Endodermal cell (in vitro differentiated cells): ENCODE data around the gene CNNM1. TPM values are rescaled to one million over a fixed set of nuclear protein-coding genes. Genes with fewer than 3 reads are reported as not detected.

ENCODE experiments used
- DNase-seq: peaks from one replicate; pipeline ENCODE4 v3.0.0-alpha.2; 2017
- H3K27ac ChIP-seq: 2 replicates; pipeline ENCODE4 v1.5.1; 2013; ENCODE audit warnings: mild to moderate bottlenecking, low read depth, low read length, moderate library complexity
- H3K27me3 ChIP-seq: 2 replicates; pipeline ENCODE4 v1.6.1; 2013; ENCODE audit warnings: mild to moderate bottlenecking, low read length, moderate library complexity; ENCODE audit not compliant: insufficient read depth, control insufficient read depth, poor library complexity, severe bottlenecking
- H3K36me3 ChIP-seq: 2 replicates; pipeline ENCODE4 v1.7.0; 2013; ENCODE audit warnings: mild to moderate bottlenecking, low read length, moderate library complexity; ENCODE audit not compliant: control insufficient read depth, insufficient read depth
- H3K4me1 ChIP-seq: one replicate; pipeline ENCODE4 v1.7.0; 2013; ENCODE audit warnings: low read length; ENCODE audit not compliant: control insufficient read depth, insufficient read depth
- H3K4me3 ChIP-seq: 2 replicates; pipeline ENCODE4 v1.5.1; 2013; ENCODE audit warnings: mild to moderate bottlenecking, low read length, moderate library complexity
- H3K9ac ChIP-seq: 2 replicates; pipeline ENCODE4 v1.6.1; 2013; ENCODE audit warnings: mild to moderate bottlenecking, low read length, moderate library complexity; ENCODE audit not compliant: poor library complexity, severe bottlenecking; ENCODE audit errors: extremely low read depth
- H3K9me3 ChIP-seq: 2 replicates; pipeline ENCODE4 v1.6.1; 2013; ENCODE audit warnings: mild to moderate bottlenecking, low read length, moderate library complexity; ENCODE audit not compliant: control insufficient read depth
- H3K27ac Mint-ChIP-seq: 2 replicates; pipeline ENCODE4 v1.8.0; 2020; ENCODE audit warnings: mixed read lengths
- H3K27me3 Mint-ChIP-seq: 2 replicates; pipeline ENCODE4 v1.8.0; 2021; ENCODE audit warnings: mild to moderate bottlenecking, mixed read lengths; ENCODE audit not compliant: insufficient read depth
- H3K36me3 Mint-ChIP-seq: 2 replicates; pipeline ENCODE4 v1.8.0; 2020; ENCODE audit warnings: low read depth, mixed read lengths
- H3K4me1 Mint-ChIP-seq: 2 replicates; pipeline ENCODE4 v1.8.0; 2020; ENCODE audit warnings: mixed read lengths
- H3K4me3 Mint-ChIP-seq: 2 replicates; pipeline ENCODE4 v1.8.0; 2020; ENCODE audit warnings: mild to moderate bottlenecking, moderate library complexity, mixed read lengths
- H3K9me3 Mint-ChIP-seq: 2 replicates; pipeline ENCODE4 v1.8.0; 2020; ENCODE audit warnings: mild to moderate bottlenecking, mixed read lengths
- WGBS, 2 experiments: methylation state at CpG; one replicate each; pipeline versions ENCODE4 v1.1.5 to v1.1.7; 2013; ENCODE audit warnings: missing lambda C conversion rate in 2 of 2, mixed read lengths in 1 of 2; ENCODE audit not compliant: insufficient coverage in 1 of 2, insufficient read length in 1 of 2; 5-methylcytosine and 5-hydroxymethylcytosine counted together
- total RNA-seq, 2 donors: library from RNA; stranded (reverse); fragmentation: NEBNext Ultra II Directional in 1 of 2; extraction: Animal tissue kit (Norgen Biotek cat#: 25700) in 1 of 2; gene quantifications; 2 replicates in 1 of 2; 3 replicates in 1 of 2; pipeline ENCODE4 v1.2.1, GENCODE V29; 2021
- TF ChIP-seq, protein P1 (sequence below): fragments of 200-600 bp; sonication (generic); conservative IDR thresholded peaks from 2 replicates; pipeline ENCODE4 v1.5.0; 2021; ENCODE audit warnings: antibody characterized with exemption, mild to moderate bottlenecking

The CNNM1 gene
- total RNA-seq, 2 donors from 2014 or later, result 2.8 to 3.8 TPM

DNA sequence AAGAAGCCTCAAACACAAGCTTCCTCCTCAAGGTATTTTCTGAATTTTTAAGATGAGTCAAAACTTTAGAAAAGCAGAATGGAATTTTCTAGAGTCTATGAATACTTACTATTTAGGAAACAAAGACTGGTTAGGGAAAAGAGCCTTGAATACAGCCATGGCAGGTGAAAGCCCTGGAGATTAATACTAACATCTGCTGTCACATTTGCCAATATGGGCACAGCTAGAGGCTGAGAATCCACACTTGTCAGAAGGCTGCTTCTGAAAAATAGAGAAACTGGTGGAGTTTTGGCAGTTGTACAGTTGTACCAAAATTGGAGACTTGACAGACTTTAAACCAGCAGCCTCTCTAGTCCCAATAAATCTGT lies 24.3 kb upstream of the CNNM1 start:
- H3K4me1 Mint-ChIP-seq, result peaks cover 15% of the 10 kb centered on the region
- peaks cover 18% of the 10 kb centered on the region for H3K9me3 ChIP-seq

DNA sequence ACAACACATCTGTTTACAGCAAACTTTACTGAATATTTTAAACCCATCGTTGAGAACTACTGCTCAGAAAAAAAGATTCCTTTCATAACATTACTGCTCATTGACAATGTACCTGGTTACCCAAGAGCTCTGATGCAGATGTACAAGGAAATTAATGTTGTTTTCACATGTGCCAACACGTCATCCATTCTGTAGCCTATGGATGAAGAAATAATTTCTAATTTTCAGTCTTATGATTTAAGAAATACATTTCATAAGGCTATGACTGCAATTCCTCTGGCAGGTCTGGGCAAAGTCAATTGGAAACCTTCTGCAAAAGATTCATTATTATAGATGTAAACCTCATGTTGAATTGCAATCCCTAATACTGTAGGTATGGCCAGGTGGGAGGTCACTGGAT lies 16.7 kb upstream of the CNNM1 start:
- Histone ChIP-seq H3K27me3 (no peaks in the 10 kb centered on the region), H3K27ac (no peak overlapping the region), H3K36me3 (no peaks in the 10 kb centered on the region), H3K4me1 (no peaks in the 10 kb centered on the region), H3K9ac (no peak overlapping the region), H3K9me3 (peaks cover 36% of the 10 kb centered on the region), H3K4me3 (no peak overlapping the region)
- Mint-ChIP-seq H3K9me3 (peaks cover 24% of the 10 kb centered on the region), H3K27me3 (peaks cover 6% of the 10 kb centered on the region), H3K27ac (no peak overlapping the region), H3K4me3 (no peak overlapping the region), H3K4me1 (peaks cover 1% of the 10 kb centered on the region), H3K36me3 (no peaks in the 10 kb centered on the region)
- WGBS, 2 experiments, result 93 to 94% methylated on average over 2 of the region's 2 CpGs
- DNase-seq, result no peak
- TF ChIP-seq, protein P1, sequence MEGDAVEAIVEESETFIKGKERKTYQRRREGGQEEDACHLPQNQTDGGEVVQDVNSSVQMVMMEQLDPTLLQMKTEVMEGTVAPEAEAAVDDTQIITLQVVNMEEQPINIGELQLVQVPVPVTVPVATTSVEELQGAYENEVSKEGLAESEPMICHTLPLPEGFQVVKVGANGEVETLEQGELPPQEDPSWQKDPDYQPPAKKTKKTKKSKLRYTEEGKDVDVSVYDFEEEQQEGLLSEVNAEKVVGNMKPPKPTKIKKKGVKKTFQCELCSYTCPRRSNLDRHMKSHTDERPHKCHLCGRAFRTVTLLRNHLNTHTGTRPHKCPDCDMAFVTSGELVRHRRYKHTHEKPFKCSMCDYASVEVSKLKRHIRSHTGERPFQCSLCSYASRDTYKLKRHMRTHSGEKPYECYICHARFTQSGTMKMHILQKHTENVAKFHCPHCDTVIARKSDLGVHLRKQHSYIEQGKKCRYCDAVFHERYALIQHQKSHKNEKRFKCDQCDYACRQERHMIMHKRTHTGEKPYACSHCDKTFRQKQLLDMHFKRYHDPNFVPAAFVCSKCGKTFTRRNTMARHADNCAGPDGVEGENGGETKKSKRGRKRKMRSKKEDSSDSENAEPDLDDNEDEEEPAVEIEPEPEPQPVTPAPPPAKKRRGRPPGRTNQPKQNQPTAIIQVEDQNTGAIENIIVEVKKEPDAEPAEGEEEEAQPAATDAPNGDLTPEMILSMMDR, result no peak

More for the DNA sequence above, 24.3 kb upstream of the CNNM1 start:
- no peak overlapping the region for H3K9ac ChIP-seq
- no peak overlapping the region for H3K4me3 ChIP-seq
- H3K27me3 ChIP-seq, result no peaks in the 10 kb centered on the region
- H3K27ac ChIP-seq, result no peak overlapping the region
- peaks cover 3% of the 10 kb centered on the region for H3K4me1 ChIP-seq
- H3K27me3 Mint-ChIP-seq, result peaks cover 2% of the 10 kb centered on the region
- no peaks in the 10 kb centered on the region for H3K36me3 ChIP-seq
- H3K4me3 Mint-ChIP-seq, result no peak overlapping the region
- peaks cover 21% of the 10 kb centered on the region for H3K9me3 Mint-ChIP-seq
- no peaks in the 10 kb centered on the region for H3K36me3 Mint-ChIP-seq
- TF ChIP-seq, protein P1, result no peak
- DNase-seq, result no peak
- no peak overlapping the region for H3K27ac Mint-ChIP-seq

DNA sequence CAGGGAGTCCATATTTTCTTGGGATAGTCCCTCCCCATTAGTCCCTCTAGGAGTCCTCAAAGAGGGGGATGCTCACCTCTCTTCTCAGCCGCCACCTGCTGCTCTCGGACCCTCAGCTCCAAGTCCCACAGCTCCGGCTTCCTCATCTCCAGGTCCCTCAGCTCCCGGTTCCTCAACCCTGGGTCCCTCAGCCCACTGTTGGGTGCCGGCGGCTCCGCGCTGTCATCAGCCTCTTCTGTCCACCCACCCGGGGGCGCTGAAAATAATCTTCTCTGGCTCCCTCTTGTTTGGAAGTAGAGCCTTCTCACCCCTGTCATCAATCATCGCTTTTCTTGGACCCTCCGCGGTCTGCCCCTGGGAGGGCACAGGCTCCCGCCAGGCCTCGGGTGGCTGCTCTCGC lies 13.3 kb upstream of the CNNM1 start:
- Histone ChIP-seq H3K4me3 (no peak overlapping the region), H3K9ac (no peak overlapping the region), H3K4me1 (peaks cover 6% of the 10 kb centered on the region), H3K36me3 (no peaks in the 10 kb centered on the region), H3K27me3 (no peaks in the 10 kb centered on the region), H3K9me3 (peaks cover 15% of the 10 kb centered on the region), H3K27ac (no peak overlapping the region)
- Mint-ChIP-seq H3K9me3 (no peaks in the 10 kb centered on the region), H3K4me1 (peaks cover 20% of the 10 kb centered on the region), H3K27me3 (peaks cover 4% of the 10 kb centered on the region), H3K4me3 (no peak overlapping the region), H3K36me3 (no peaks in the 10 kb centered on the region), H3K27ac (no peak overlapping the region)
- DNase-seq, result no peak
- TF ChIP-seq, protein P1, result no peak
- 95% methylated on average over 6 to 16 of the region's 16 CpGs for WGBS, 2 experiments
